ENCODE measurements around the gene SLC25A11. TPM values are rescaled to one million over a fixed set of nuclear protein-coding genes. Genes with fewer than 3 reads are reported as not detected.

Gene SLC25A11
- polyA plus RNA-seq, 3 donors: 77.1 to 93.9 (median 85.5) TPM

DNA sequence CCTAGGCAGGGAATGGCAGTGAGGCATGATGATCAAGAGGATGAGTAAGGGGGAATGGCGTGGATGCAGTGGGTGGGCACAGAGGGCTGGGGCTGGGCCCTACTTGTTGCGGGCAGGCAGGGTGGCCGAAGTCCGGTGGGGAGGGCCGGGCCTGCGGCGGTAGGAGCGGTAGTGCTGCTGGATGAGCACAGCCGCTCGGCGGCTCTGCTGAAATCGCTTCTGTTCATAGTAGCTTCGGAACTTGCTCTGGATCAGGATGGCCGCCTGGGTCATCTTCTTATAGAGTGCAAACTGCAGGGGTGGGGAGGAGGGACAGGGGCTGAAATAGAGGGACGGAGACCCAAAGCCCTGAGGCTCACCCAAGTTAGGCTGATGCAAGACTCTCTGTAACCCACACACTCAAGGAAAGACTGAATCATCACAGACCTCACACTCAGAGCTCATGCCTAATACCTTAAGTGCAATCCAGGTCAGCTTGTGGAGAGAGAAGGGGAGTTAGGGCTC is 29.3 kb upstream of the SLC25A11 start:
- no peak for DNase-seq

DNA sequence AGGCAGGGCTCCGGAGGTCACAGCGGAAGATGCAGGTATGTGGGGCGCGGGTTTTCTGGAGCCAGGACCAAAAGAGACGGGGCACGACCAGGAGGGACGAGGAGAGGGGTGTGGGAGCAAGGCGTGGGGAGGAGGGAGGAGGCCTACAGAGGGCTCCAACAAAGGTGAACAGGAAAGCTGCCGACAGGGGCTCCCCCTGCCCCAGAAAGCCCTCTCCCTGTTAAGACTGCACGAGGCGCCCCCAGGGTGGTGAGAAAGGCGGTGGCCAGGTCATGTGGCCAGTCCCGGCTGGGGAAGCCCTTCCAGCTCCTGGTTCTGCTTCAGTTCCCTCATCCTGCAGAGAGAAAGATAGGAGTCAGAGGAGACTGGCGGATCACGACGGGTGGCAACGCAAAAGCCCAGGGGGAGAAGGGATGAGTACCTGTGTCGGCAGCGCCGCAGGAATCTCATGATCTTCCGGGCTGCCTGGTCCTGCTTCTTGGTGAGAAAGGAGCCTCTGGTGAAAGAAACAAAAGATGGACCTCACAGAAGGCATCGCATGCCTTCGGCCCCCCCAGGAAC is 28.7 kb upstream of the SLC25A11 start:
- DNase-seq: no peak

DNA sequence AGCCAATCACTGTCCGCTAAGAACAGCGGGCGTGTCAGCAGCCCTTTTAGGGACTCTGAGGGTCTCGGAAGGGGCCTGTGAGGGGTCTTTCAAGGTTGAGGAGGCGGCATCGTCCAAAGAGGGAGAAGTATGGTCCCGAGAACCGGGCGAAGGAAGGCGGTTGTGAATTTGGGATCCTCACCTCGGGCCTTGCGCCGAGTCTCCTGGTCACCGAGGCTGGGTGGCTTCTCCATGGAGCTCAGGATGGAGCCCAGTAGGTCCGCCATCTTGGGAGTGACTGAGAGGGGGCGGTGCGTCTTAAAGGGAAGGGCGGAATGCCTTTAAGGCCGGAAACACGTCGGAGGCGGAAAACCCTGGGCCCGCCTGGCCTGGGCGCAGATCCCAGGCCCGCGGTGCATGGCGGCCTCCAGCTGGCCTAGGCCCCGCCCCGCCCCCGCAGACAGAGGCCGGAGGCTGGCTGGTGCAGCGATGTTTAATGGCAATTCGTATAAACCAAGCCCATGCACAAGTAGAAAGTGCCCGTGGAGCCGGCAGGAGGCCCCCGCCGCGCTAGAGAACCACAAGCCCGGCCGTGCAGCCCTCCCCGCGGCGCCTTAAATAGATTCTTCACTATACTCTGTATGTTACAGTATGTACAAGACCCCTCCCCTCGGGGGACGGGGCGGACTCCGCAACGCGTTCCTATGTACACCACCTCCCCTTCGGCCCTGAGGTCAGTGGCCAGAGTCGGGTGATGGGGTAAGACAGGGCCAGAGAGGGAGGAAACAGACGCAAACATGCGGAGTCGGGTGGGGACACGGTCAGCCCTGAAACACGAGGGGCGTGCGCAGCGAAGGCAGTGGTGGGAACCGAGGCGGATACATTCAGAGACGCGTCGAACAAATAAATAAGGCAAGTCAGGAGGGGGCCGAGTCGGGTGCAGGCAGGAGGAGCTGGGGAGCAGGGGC is 28.0 kb upstream of the SLC25A11 start, which contains the start of gene SPAG7:
SPAG7 (minus strand) TSS at position 279 of the 947 bp plus-strand sequence; CDS start at position 266, 13 bp downstream.
- DNase-seq: peak; percentile 96

- peak; percentile 100 for DNase-seq
These were observed 27.1 kb upstream of the SLC25A11 start for GRCh38 chr17:4966844-4967538.

DNA sequence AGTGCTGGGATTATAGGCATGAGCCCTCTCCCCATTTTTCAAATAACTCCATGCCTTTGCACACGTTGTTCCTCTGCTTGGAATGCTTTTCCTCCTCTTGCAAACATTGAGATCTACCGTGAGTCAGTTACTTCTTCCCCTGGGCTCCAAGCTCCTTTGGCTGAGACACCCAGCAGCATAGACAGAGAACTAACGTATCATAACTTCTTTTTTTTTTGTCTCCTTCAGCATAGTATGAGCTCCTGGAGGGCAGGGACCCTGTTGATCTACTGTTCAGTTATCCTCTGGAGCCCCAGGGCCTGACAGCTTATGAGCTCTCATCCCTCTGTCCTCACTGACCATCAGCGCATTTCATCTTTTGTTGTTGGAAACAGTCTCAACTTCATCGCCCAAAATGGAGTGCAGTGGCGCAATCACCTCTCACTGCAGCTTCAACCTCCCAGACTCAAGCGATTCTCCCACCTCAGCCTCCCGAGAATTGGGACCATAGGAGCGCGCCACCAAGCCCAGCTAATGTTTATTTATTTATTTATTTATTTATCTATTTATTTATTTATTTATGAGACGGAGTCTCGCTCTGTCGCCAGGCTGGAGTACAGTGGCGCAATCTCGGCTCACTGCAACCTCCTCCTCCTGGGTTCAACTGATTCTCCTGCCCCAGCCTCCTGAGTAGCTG is 25.6 kb upstream of the SLC25A11 start:
- no peak for DNase-seq

DNA sequence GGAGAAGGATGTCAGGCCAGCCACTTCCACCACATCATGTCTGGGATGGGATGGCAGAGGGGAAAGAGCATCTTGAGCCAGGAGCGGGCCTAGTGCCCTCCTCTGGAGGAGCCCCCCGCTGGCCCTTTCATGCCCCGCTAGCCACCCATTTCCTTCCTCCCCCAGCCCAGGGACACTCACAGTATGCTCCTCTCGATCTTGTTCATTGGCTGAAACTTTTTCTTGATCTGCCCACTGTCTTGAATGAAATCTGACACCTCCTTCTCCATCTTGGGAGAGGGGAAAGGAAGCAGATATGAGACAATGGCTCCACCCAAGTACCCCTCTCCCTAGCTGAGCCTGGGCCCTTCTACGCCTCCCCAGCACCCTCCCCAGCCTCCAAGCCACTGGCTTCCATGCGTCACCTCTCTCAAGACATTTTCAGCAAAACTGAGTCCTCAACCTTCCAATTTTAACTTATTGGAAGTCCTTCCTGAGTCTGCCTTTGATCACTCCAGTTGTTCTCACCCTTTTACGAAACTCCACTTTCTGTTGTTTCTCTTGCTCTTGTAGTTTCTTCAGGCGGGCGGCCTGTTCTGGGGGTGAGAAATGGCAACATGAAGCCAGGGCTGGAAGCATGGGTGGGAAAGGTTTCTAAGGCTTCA is 20.6 kb upstream of the SLC25A11 start:
- DNase-seq: no peak

GRCh38 chr17:4959261-4959965 is 19.6 kb upstream of the SLC25A11 start:
- DNase-seq: no peak

DNA sequence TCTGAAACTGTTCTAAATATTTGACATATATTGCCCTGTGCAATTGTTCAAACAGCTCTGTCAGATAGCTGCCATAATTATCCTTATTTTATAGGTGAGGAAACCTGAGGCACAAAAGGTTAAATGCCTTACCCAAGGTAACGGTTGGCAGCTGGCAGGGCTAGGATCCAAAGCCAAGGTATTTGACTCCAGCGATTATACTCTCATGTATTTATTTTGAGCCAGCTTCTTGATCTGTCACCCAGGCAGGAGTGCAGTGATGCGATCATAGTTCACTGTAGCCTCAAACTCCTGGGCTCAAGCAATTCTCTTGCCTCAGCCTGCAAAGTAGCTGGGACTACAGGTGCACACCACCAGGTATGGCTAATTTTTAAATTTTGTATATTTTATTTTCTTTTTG is 18.3 kb upstream of the SLC25A11 start:
- DNase-seq: no peak

GRCh38 chr17:4956493-4957061 is 16.7 kb upstream of the SLC25A11 start:
- no peak for DNase-seq

DNA sequence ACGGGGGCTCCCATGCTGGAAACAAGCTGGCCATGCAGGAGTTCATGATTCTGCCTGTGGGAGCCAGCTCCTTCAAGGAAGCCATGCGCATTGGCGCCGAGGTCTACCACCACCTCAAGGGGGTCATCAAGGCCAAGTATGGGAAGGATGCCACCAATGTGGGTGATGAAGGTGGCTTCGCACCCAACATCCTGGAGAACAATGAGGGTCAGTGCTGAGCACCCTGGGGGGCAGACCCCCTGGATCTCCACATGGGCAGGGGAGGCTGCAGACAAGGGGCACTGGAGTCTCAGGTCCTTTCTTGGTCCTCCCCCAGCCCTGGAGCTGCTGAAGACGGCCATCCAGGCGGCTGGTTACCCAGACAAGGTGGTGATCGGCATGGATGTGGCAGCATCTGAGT is 15.2 kb upstream of the SLC25A11 start:
- DNase-seq: no peak

DNA sequence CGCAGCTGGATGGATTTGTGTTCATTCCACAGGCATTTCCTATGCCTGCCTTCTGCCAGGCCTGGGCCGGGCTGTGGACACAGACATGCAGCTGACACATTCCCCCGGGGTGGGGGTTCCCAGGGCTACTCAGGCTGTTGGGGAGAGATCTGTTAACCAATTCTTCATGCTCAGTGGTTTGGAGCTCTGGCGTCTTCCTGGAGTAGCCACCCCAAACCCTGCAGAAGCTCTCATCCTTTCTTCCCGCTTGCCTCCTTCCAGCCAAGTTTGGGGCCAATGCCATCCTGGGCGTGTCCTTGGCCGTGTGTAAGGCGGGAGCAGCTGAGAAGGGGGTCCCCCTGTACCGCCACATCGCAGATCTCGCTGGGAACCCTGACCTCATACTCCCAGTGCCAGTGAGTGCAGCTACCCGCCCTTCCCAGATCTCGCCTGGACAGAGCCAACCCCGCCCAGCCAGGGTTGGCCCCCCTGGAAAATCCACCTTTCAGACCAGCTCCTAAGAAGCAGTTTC is 13.7 kb upstream of the SLC25A11 start:
- DNase-seq: no peak

- DNase-seq: no peak
These were observed 11.6 kb upstream of the SLC25A11 start for GRCh38 chr17:4951486-4951885.

DNA sequence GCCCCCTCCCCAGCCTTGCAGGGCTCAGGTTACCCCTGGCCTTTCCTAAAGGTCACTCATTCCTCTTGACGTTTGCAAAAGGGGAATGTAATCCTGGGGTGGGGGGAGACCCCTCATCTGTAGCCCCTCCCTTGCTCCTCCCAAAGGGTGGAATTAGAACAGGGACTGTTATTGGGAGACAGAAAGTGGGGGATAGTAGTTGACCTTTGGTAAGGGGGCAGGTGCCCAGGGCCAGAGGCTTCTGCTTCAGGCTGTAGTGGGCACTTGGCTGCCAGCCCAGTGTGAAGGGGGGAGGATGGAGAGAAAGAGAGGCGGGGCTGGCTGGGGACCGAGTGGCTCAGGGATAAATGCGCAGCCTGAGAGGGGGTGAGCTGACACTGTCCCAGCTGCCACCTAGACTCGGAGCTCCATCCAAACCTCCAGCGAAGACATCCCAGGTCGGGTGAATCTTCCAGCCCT is 10.9 kb upstream of the SLC25A11 start, which contains the start of gene ENO3:
ENO3 (plus strand) TSS at position 374 of the 459 bp plus-strand sequence. CDS start 711 bp downstream, outside the sequence.
- DNase-seq: no peak

GRCh38 chr17:4950075-4950745 is 10.4 kb upstream of the SLC25A11 start:
- DNase-seq: no peak

- DNase-seq: no peak
These were observed 9.7 kb upstream of the SLC25A11 start for GRCh38 chr17:4949321-4950074.

- DNase-seq: peak; percentile 89
These were observed 9.1 kb upstream of the SLC25A11 start for GRCh38 chr17:4948931-4949320.

DNA sequence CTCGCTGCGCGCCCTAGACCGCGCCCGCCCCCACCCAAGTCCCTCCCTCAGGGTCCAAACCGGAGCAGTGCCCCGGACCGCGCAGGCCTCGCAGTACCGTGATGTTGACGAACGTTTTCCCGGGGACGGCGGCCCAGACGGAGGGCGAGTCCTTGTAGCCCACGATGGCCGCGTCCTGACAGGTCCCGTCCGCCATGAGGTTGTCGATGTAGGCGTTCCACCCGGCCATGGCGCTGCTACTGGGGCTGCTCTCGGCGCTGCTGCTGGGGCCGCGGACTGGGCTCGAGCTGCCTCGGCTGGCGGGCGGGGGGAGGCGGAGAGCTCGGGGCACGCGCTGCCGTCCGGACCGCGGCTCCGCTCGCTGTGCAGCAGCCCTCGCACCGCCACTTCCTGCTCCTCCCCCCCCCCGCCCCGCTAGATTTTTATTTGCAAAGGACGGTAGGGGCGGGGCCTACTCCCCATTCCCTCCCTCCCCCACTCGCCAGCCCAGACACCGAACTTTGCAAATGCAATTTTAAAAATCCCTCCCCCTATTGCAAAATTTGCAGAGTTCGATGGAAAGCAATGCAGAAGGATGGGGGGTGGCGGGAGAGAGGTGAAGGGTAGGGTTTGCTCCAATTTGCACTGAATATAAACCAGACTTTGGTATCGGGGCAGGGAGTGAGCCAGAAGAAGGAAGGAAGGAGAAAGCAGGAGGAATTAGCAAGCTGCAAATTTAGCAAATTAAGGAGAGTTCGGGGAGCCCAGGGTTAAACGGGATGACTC is 8.5 kb upstream of the SLC25A11 start, which contains the start of gene PFN1:
PFN1 (minus strand) TSS at position 365 of the 765 bp plus-strand sequence; CDS start at position 229, 136 bp downstream.
- DNase-seq: peak; percentile 90
